Activated CD4-positive, alpha-beta T cell treated with anti-CD3 and anti-CD28 coated beads for 1 hour (primary cell): ENCODE results near the gene PAPPA2.

Source experiments
- DNase-seq: peaks from one replicate; pipeline ENCODE4 v3.0.0-alpha.2; 2020

Gene PAPPA2

GRCh38 chr1:176826265-176826664, 363.3 kb downstream of the PAPPA2 start:
- DNase-seq, result no peak

DNA sequence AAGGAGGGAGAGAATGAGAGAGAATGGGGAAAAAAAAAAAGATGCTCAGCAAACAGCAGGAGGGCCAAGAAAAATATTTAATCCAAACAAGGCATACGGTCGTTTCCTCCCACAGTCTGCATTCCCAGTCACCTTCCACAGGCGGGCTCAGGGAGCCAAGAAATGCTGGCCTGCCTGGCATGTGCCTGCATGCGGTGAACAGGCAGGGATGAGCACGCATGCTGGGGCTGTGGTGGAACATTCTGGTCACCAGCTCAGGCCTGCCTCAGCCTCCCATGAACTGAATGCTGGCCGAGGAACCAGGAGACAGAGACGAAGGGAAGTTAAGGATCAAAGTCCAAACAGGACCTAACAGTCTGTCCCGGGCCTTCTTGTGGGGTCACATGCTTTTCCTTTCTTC, 366.3 kb downstream of the PAPPA2 start:
- no peak for DNase-seq

GRCh38 chr1:176831150-176831549, 368.2 kb downstream of the PAPPA2 start:
- no peak for DNase-seq

GRCh38 chr1:176837708-176838107, 374.7 kb downstream of the PAPPA2 start:
- no peak for DNase-seq

- DNase-seq, result no peak
Observed at GRCh38 chr1:176838276-176838995, 375.5 kb downstream of the PAPPA2 start.

DNA sequence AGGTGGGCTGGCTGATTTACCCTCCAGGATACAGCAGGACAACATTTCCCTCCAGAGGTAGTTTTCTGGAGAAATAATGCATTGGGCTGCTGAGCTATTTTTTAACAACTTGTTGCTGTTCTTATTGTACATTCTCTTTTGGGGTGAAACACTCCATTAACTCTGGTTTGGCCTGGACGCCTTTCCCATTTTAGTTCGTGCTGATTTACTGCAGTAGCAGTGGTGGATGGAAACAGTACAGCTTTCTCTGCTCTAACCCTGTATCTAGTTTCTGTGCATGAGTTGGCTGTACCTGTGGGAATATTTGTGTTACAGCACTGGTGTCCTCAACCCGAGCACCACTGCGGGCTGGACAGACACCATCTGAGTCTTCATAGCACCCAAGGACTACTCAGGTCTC, 376.2 kb downstream of the PAPPA2 start:
- DNase-seq, result no peak

DNA sequence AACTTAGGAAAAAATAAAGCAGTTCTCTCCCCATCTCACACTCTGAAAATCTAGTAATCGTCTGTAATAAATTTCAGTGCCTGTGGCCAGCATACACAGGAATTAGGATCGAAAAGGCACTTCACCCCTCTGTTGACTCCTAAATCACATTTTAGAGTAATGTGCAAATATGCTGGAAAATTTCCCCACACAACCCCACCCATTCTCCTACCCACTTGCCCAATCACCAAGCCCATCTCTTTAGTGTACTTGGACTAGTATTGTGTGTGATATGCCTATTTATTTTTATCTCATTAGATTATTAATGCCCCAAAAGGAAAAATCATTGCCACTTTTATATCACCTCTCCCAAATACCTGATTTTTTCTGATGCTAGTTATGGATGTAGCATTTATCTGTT, 378.3 kb downstream of the PAPPA2 start:
- no peak for DNase-seq

DNA sequence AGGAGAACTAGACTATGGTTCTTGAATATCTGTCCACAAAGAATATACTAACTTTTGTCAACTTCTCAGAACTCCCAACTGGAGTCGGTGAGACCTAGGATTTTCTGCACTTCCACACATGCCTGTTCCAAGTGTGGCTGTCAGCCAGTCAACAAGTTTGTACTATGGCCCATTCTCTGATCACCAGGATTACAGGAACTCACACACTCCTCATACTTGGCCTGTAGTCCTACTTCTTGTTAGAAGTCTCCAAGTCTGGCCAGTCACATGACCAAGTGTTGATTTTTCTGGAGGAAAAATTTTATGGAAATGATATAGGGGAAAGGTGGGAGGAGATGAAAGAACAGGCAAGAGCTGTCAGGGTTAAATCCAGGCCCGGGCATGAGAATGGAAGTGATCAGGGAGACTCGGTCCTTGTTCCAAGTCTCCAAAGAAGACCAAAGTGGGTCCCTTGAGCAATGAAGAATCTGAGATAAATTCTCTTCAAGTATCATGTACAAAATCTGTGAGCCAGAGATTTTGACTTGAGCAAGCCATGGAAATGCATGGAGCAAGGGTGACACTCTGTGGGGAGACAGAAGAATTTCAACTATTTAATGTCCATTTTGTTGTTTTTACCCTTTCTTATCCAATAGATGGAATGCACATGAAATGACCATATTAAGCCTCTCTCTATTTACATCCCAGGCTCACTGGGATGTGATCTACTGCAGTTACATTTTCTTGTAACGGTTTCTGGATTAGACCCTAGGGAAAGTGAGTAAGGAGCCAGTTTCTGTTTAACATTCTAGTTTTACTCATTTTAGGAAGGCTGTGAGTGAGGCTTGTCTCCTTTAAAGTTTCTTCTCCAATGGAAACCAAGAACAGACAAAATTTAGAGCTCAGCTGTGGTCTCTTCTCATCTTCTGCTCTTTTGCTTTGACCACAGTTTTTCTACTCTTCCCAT, 380.6 kb downstream of the PAPPA2 start:
- DNase-seq, result no peak

- DNase-seq, result no peak
Observed at GRCh38 chr1:176847052-176847451, 384.1 kb downstream of the PAPPA2 start.

GRCh38 chr1:176849281-176849680, 386.3 kb downstream of the PAPPA2 start:
- DNase-seq, result no peak

DNA sequence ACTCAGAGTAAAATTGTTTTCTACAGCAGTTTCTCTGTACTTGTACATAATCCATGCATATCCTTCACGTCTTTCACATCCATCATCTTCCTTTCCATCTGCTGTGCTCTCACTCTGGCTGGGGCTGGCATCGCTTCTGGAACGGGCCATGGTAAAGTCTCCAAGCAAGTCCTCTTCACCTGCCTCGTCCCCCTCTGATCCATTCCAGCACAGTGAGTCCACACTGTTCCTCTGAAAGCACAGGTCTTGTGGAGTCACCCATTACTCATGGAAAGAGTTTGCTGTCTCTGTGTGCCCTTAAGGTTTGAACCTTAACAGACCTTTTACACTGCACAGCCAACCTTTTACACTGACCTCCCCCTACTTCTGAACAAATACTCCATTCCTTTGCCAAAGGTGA, 387.9 kb downstream of the PAPPA2 start:
- DNase-seq, result no peak

DNA sequence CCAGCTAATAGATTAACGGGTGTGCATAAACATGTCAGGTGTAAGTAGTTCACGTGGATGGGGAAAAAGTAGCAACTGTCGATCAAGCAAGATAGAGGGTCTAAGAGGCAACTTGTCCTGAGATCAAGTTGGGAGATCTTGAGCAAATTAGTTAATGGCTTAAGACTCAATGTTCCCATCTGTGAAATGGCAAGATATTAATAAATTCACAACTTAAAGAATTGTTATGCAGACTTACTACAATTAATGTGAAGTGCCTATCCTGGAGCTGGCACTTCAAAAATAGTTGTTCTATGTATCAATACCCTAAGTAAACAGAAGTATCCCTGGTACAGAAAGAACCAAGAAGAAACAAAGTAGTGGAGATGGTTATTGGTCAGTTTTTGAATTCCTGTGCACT, 389.1 kb downstream of the PAPPA2 start:
- DNase-seq, result no peak

DNA sequence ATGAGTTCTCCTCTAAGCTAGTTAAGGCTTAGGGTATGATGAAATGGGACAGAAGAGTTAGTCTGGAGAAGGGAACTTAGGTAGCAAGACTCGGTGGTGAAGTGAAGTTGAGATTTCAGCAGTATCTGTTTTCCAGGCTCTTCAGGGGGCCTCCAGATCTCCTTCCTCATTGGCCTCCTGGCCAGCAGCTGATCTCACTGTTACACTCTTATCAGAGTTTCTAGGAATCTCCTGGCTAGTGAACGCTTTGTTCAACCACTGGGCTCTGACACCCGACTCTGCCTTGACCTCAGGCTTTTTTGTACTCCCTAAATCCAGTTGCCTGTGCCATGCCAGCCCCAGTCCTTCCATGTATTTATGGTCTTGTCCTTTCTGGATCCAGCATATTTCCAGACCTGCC, 390.5 kb downstream of the PAPPA2 start:
- no peak for DNase-seq

- no peak for DNase-seq
Observed at GRCh38 chr1:176854121-176854520, 391.1 kb downstream of the PAPPA2 start.

- no peak for DNase-seq
Observed at GRCh38 chr1:176854758-176855745, 392.1 kb downstream of the PAPPA2 start.

- DNase-seq, result no peak
Observed at GRCh38 chr1:176857632-176858031, 394.7 kb downstream of the PAPPA2 start.

DNA sequence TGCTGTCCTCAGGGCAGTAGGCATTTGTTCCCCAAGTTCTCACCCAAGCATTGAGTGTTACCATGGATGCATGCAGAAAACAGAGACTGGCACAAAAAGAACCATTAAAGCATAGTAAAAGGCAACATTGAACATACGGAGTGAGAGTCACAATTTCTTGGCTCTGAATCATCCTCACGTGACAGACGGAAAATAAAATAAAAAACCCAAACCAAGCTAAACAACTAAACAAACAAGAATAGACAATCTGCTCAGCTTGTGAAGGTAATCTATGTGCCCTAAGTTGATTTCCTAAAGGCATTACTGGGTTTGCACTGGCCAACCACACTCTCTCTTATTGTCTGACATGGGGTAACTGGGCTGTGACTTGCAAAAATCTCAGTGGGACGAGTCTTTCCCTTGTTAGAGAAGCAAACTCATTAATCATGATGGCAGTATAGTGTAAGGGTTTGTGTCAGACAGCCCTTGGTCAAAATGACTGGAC, 395.5 kb downstream of the PAPPA2 start:
- DNase-seq, result no peak

GRCh38 chr1:176863613-176864012, 400.6 kb downstream of the PAPPA2 start:
- no peak for DNase-seq

DNA sequence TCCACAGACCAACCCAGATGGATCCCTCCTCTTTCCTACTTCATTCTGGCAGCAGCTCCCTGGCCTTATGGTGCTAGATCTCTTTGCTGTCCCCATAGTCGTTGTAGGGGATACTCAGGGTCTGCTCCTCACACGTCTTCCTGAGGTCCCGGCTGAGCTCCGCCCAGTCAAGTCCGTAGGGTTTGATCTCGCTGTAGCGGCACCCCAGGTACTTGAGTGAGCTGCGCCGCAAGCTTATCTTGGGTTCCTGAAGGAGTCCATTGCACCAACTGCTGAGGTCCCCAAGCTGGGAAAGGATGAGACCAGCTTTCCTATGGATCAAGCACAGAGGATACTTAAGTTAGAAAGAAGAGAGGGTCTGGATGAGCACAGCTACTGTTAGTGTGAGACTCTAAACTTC, 401.2 kb downstream of the PAPPA2 start:
- DNase-seq, result no peak

- DNase-seq, result no peak
Observed at GRCh38 chr1:176866011-176866714, 403.2 kb downstream of the PAPPA2 start.

DNA sequence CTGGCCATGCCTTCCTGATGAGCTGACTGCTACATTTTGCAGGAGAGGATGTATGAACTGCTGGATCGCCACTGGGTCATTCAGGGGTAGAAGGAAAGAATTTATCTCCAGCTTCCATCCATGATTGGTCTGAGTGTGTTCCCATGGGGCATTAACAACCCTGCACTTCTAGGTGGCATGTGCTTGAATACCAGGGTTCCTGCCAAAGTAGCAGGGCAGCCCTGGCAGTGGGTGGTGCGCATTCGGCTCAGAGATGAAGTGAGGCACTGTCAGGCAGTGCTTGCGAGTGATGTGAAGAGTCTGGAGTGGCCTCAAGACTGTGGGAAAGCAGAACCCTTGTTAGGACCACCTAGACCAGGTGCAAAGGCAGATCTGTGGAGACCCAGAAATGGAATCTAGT, 406.6 kb downstream of the PAPPA2 start:
- no peak for DNase-seq

DNA sequence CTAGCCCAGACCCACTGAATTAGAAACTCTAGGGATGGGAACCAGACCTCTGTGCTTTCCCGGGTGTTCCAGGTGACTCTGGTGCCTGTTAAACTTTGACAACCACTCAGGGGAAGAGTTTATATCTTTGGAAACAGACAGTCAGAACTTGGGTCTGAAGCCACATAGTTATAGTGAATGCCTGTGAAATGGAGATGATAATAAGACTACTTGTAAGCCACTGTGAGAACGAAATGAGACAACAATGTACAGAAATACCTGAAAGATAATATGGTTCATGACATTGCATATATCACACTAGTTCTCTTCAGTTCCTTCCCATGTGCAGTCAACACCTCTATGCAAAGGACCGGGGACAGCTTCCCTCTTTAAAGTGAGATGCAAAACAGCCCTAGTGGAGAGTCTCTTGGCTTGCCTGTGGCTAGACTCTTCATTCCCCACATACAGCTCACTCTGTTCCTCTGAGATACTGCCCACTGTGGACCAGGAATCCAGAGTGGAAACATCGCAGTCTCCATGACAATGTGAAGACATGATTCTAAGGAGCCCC, 414.1 kb downstream of the PAPPA2 start:
- DNase-seq, result no peak
